Transverse colon (tissue), 4 donors: ENCODE data around the gene TBL1XR1. TPM values are rescaled to one million over a fixed set of nuclear protein-coding genes. Genes with fewer than 3 reads are reported as not detected.
A peak's percentile ranks its signal among the peaks of the same experiment; 100 is the strongest.

ENCODE experiments used
- DNase-seq: peaks from one replicate; pipeline ENCODE4 v3.0.0-alpha.2; 2019
- H3K27ac ChIP-seq, 4 donors: fragments of 200-600 bp; sonication (generic); 2 replicates each; pipeline ENCODE4 v1.5.1; 2016 to 2018; ENCODE audit warnings: inconsistent platforms in 4 of 4
- H3K27me3 ChIP-seq: fragments of 200-600 bp; sonication (generic); 2 replicates; pipeline ENCODE4 v1.5.1; 2017; ENCODE audit warnings: inconsistent platforms
- H3K36me3 ChIP-seq, 4 donors: fragments of 200-600 bp; sonication (generic); 2 replicates each; pipeline ENCODE4 v1.5.1; 2017 to 2019; ENCODE audit warnings: inconsistent platforms in 4 of 4
- H3K4me1 ChIP-seq, 4 donors: fragments of 200-600 bp; sonication (generic); 2 replicates each; pipeline ENCODE4 v1.5.1; 2017 to 2020; ENCODE audit warnings: inconsistent platforms in 4 of 4
- H3K4me3 ChIP-seq, 4 donors: fragments of 200-600 bp; sonication (generic); 1 replicate in 1 of 4; 2 replicates in 3 of 4; pipeline versions ENCODE4 v1.5.1 to v1.6.1; 2017 to 2019; ENCODE audit warnings: inconsistent platforms in 4 of 4
- H3K9me3 ChIP-seq, 2 donors: fragments of 200-600 bp; sonication (generic); 2 replicates each; pipeline ENCODE4 v1.5.1; 2017 to 2019; ENCODE audit warnings: inconsistent platforms in 2 of 2
- EP300 ChIP-seq: sonication (generic); formaldehyde crosslinking; IDR thresholded peaks from one replicate; pipeline ENCODE4 v1.6.1; 2017; ENCODE audit warnings: antibody characterized with exemption, low read depth
- POLR2A ChIP-seq: fragments of 450-650 bp; IDR thresholded peaks from one replicate; pipeline ENCODE4 v1.6.1; 2016; ENCODE audit warnings: antibody characterized with exemption, mild to moderate bottlenecking, moderate library complexity
- POLR2AphosphoS5 ChIP-seq, 3 donors: sonication (generic); formaldehyde crosslinking; IDR thresholded peaks; one replicate each; pipeline ENCODE4 v1.6.1; 2016; ENCODE audit warnings: antibody characterized with exemption in 3 of 3
- WGBS, 2 donors: methylation state at CpG; one replicate each; pipeline ENCODE4 v1.1.5; 2018; ENCODE audit warnings: low coverage in 1 of 2; 5-methylcytosine and 5-hydroxymethylcytosine counted together
- in situ Hi-C, 4 donors: fragments of 200-750 bp; cut with MboI; loops; one replicate each; pipeline versions ENCODE4 v1.15.0 to v1.15.1; 2017; ENCODE audit warnings: low sequenced_read_pairs in 3 of 4, low pct_ligation_motif_present in 1 of 4, low pct_unique_long_range_greater_than_20kb in 1 of 4
- intact Hi-C: fragments of 100-400 bp; cut with DNase I; formaldehyde crosslinking; loops from one replicate; pipeline ENCODE4 v1.15.1; 2023; ENCODE audit warnings: low total_unique reads
- total RNA-seq, 4 donors: library from RNA; depleted of rRNA; stranded (reverse); fragments of >200 nt; gene quantifications; one replicate each; pipeline ENCODE4 v1.1.0, GENCODE V29; 2016
- TF ChIP-seq, protein P1 (sequence below), 5 experiments: fragments of 200-600 bp in 3 of 5; fragments of 450-650 bp in 2 of 5; sonication (generic) in 3 of 5; IDR thresholded peaks; 1 replicate in 2 of 5; 2 replicates in 3 of 5; pipeline ENCODE4 v1.5.1; 2016 to 2017; ENCODE audit warnings: antibody characterized with exemption in 5 of 5, inconsistent platforms in 3 of 5, mild to moderate bottlenecking in 2 of 5, moderate library complexity in 1 of 5

Gene TBL1XR1
- total RNA-seq, 4 donors from 2014 or later, result 39.4 to 131 (median 68.1) TPM

DNA sequence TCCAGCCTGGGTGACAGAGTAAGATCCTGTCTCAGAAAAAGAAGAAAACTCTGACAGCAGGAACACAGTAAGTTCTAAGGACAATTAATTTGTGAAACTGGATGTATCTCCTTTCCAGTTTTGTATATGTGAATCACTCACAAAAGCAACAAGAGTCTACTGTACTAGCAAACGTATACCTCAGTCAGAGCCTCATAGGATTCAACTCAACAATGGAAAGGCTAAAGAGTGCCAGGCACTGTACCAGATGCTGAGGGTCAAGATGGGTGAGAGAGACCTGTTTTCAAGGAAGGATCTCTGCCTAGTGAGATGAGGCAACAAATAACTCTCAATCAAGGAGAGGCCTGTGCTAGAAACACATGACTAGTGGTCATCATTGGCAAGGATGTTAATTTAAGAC is 14.9 kb downstream of the TBL1XR1 start:
- intact Hi-C loops (no loop called here), in situ Hi-C loops (loop anchor here in 2 of 4 donors (10.0 to 25.0 kb wide), 3 partner anchors 118 to 180 kb away; no protein-coding TSS in a partner anchor)
- no peaks in the 10 kb centered on the region for H3K36me3 ChIP-seq
- no peaks in the 10 kb centered on the region for H3K27me3 ChIP-seq
- H3K4me3 ChIP-seq, result no peak overlapping the region
- TF ChIP-seq EP300 (no peak), POLR2AphosphoS5 (IDR thresholded peaks at IDR 0.05) (no peak), POLR2A (no peak)
- TF ChIP-seq, protein P1, sequence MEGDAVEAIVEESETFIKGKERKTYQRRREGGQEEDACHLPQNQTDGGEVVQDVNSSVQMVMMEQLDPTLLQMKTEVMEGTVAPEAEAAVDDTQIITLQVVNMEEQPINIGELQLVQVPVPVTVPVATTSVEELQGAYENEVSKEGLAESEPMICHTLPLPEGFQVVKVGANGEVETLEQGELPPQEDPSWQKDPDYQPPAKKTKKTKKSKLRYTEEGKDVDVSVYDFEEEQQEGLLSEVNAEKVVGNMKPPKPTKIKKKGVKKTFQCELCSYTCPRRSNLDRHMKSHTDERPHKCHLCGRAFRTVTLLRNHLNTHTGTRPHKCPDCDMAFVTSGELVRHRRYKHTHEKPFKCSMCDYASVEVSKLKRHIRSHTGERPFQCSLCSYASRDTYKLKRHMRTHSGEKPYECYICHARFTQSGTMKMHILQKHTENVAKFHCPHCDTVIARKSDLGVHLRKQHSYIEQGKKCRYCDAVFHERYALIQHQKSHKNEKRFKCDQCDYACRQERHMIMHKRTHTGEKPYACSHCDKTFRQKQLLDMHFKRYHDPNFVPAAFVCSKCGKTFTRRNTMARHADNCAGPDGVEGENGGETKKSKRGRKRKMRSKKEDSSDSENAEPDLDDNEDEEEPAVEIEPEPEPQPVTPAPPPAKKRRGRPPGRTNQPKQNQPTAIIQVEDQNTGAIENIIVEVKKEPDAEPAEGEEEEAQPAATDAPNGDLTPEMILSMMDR (IDR thresholded peaks at IDR 0.05), result no peak
- H3K4me1 ChIP-seq, result peaks cover 15 to 79% (median 47%) of the 10 kb centered on the region in 4 donors
- no peaks in the 10 kb centered on the region for H3K9me3 ChIP-seq
- WGBS, 2 donors, result 79 to 80% methylated on average over 1 of the region's 1 CpG
- no peak for DNase-seq
- no peak overlapping the region for H3K27ac ChIP-seq

DNA sequence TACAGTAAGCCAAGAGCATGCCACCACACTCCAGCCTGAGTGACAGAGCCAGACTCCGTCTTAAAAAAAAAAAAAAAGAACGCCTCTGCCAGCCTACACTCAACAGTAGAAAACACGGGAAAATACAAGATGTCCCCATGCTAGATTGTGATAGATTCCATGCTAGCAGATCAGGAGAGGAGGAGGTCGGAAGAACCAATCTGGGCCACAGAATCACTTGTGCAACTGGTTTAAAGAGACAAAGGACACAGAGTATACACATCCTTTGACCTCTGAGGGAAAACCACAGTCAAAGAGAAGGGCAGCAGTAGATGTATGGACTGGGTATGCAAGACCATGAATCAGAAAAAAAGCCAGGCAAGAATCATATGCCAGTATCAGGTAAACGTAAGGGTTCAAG is 15.9 kb downstream of the TBL1XR1 start:
- DNase-seq, result no peak
- intact Hi-C loops, result no loop called here
- in situ Hi-C loops, result loop anchor here in 2 of 4 donors (10.0 to 25.0 kb wide), 3 partner anchors 117 to 181 kb away; no protein-coding TSS in a partner anchor
- no peaks in the 10 kb centered on the region for H3K9me3 ChIP-seq
- no peak for TF ChIP-seq POLR2AphosphoS5 (IDR thresholded peaks at IDR 0.05)
- TF ChIP-seq, protein P1 (IDR thresholded peaks at IDR 0.05), result no peak
- no peak for TF ChIP-seq POLR2A
- no peak overlapping the region for H3K4me3 ChIP-seq
- no peak overlapping the region for H3K27ac ChIP-seq
- H3K36me3 ChIP-seq, result no peaks in the 10 kb centered on the region
- H3K4me1 ChIP-seq, result peaks cover 16 to 81% (median 51%) of the 10 kb centered on the region in 4 donors
- 82 to 92% methylated on average over 3 to 5 of the region's 5 CpGs for WGBS, 2 donors
- no peaks in the 10 kb centered on the region for H3K27me3 ChIP-seq

DNA sequence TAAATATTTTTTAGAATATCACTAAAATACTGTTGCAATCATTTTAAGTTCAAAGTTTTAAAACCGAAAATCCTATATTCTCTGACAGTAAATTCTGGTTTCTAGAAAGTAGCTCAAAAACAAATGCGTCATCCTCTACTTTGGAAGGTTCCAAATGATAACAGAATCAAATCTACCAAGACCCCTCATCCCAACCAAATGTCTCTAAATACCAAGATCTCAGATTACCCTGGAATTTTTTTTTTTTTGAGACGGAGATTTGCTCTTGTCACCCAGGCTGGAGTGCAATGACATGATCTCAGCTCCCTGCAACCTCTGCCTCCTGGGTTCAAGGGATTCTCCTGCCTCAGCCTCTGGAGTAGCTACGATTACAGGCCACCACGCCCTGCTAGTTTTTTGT is 16.8 kb downstream of the TBL1XR1 start:
- peaks cover 8 to 76% (median 49%) of the 10 kb centered on the region in 4 donors for H3K4me1 ChIP-seq
- TF ChIP-seq EP300 (no peak), POLR2A (no peak), POLR2AphosphoS5 (IDR thresholded peaks at IDR 0.05) (no peak)
- TF ChIP-seq, protein P1 (IDR thresholded peaks at IDR 0.05), result no peak
- 90 to 93% methylated on average over 5 of the region's 5 CpGs for WGBS, 2 donors
- no peak overlapping the region for H3K27ac ChIP-seq
- in situ Hi-C loops, result loop anchor here in 2 of 4 donors (10.0 to 25.0 kb wide), 3 partner anchors 116 to 182 kb away; no protein-coding TSS in a partner anchor
- no peak for DNase-seq
- intact Hi-C loops, result no loop called here
- no peaks in the 10 kb centered on the region for H3K27me3 ChIP-seq
- H3K9me3 ChIP-seq, result no peaks in the 10 kb centered on the region
- no peak overlapping the region for H3K4me3 ChIP-seq
- H3K36me3 ChIP-seq, result no peaks in the 10 kb centered on the region

DNA sequence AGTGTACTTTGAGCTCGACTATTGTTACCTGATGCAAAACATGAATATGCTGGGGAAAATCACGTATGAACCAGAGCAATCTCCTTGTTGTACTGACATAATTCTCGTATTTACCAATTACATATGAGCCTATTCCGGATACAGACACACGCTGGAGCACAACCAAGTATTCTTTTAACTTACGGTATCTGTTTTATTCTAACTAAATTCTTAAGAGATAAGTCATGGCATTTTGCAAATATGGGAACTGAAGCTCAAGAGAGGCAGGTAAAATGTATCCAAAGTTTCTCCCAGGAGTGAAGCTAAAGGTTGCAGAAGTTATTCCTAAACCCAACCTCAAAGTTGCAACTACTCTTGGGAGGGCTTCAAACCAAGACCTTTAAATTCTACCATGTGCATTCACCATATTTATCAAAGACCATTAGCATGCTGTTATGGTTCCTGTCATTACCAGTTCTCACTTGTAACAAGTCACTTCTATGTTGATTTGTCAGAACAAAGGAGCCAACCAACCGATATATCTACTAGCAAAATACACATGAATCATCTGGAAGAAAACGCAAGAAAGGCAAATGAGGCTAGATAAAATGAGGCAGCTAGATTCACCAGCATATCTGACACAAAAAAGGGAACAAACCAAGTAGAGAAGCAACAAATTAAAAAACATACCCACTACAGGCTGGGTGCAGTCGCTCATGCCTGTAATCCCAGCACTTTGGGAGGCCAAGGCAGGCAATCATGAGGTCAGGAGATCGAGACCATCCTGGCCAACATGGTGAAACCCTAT is 17.8 kb downstream of the TBL1XR1 start:
- DNase-seq, result no peak
- Histone ChIP-seq H3K9me3 (no peaks in the 10 kb centered on the region), H3K27me3 (no peaks in the 10 kb centered on the region), H3K27ac (peak overlapping the region; percentile 66 to 84 (median 79)), H3K36me3 (no peaks in the 10 kb centered on the region), H3K4me1 (peaks cover 7 to 78% (median 47%) of the 10 kb centered on the region in 4 donors), H3K4me3 (no peak overlapping the region)
- intact Hi-C loops (no loop called here), in situ Hi-C loops (loop anchor here in 2 of 4 donors (10.0 to 25.0 kb wide), 3 partner anchors 115 to 183 kb away; no protein-coding TSS in a partner anchor)
- 67% methylated on average over 8 to 10 of the region's 10 CpGs for WGBS, 2 donors
- TF ChIP-seq, protein P1 (IDR thresholded peaks at IDR 0.05), result no peak
- TF ChIP-seq POLR2AphosphoS5 (IDR thresholded peaks at IDR 0.05) (no peak), POLR2A (no peak), EP300 (no peak)
